ENCODE results near the gene PRRC2B. TPM values are rescaled to one million over a fixed set of nuclear protein-coding genes. Genes with fewer than 3 reads are reported as not detected.

PRRC2B gene
- total RNA-seq, 4 donors from 2014 or later = 73.7 to 171 (median 98.9) TPM

GRCh38 chr9:131521822-131522221 is 127.9 kb downstream of the PRRC2B start:
- Histone ChIP-seq H3K27me3 (no peaks in the 10 kb centered on the region), H3K27ac (no peak overlapping the region), H3K4me3 (no peak overlapping the region), H3K4me1 (no peaks in the 10 kb centered on the region), H3K36me3 (peaks cover 0 to 27% (median 10%) of the 10 kb centered on the region in 4 donors), H3K9me3 (no peaks in the 10 kb centered on the region)
- DNase-seq = no peak
- in situ Hi-C loops (cut with MboI; ENCODE audit: low pct_ligation_motif_present in 1 of 4, low pct_unique_long_range_greater_than_20kb in 1 of 4, low sequenced_read_pairs in 3 of 4) (no loop called here), intact Hi-C loops (cut with DNase I; ENCODE audit: low total_unique reads) (no loop called here)
- TF ChIP-seq CTCF (IDR thresholded peaks at IDR 0.05) (no peak), POLR2AphosphoS5 (IDR thresholded peaks at IDR 0.05) (no peak), POLR2A (IDR thresholded peaks at IDR 0.05) (no peak), EP300 (IDR thresholded peaks at IDR 0.05; ENCODE audit: low read depth) (no peak)
- WGBS, 2 donors (ENCODE audit: low coverage in 1 of 2) = 96 to 100% methylated on average over 5 to 13 of the region's 13 CpGs

- H3K27me3 ChIP-seq = no peaks in the 10 kb centered on the region
- H3K9me3 ChIP-seq = no peaks in the 10 kb centered on the region
- no peak for DNase-seq
- intact Hi-C loops (cut with DNase I; ENCODE audit: low total_unique reads) (no loop called here), in situ Hi-C loops (cut with MboI; ENCODE audit: low pct_ligation_motif_present in 1 of 4, low pct_unique_long_range_greater_than_20kb in 1 of 4, low sequenced_read_pairs in 3 of 4) (no loop called here)
- H3K4me3 ChIP-seq = no peak overlapping the region
- H3K4me1 ChIP-seq = no peaks in the 10 kb centered on the region
- no peak for TF ChIP-seq POLR2AphosphoS5 (IDR thresholded peaks at IDR 0.05)
- no peak for TF ChIP-seq POLR2A (IDR thresholded peaks at IDR 0.05)
- TF ChIP-seq CTCF (IDR thresholded peaks at IDR 0.05) = no peak
- no peak for TF ChIP-seq EP300 (IDR thresholded peaks at IDR 0.05; ENCODE audit: low read depth)
- H3K36me3 ChIP-seq = peaks cover 0 to 27% (median 10%) of the 10 kb centered on the region in 4 donors
- no peak overlapping the region for H3K27ac ChIP-seq
- 93 to 94% methylated on average over 12 to 29 of the region's 29 CpGs for WGBS, 2 donors (ENCODE audit: low coverage in 1 of 2)
These were observed 128.6 kb downstream of the PRRC2B start for GRCh38 chr9:131522257-131523085.

GRCh38 chr9:131523086-131523388 is 129.2 kb downstream of the PRRC2B start:
- no peak for TF ChIP-seq EP300 (IDR thresholded peaks at IDR 0.05; ENCODE audit: low read depth)
- H3K27ac ChIP-seq = no peak overlapping the region
- H3K36me3 ChIP-seq = peaks cover 0 to 29% (median 12%) of the 10 kb centered on the region in 4 donors
- WGBS, 2 donors (ENCODE audit: low coverage in 1 of 2) = 80 to 95% methylated on average over 1 to 9 of the region's 9 CpGs
- in situ Hi-C loops (cut with MboI; ENCODE audit: low pct_ligation_motif_present in 1 of 4, low pct_unique_long_range_greater_than_20kb in 1 of 4, low sequenced_read_pairs in 3 of 4) = no loop called here
- no peaks in the 10 kb centered on the region for H3K27me3 ChIP-seq
- H3K4me1 ChIP-seq = no peaks in the 10 kb centered on the region
- no peaks in the 10 kb centered on the region for H3K9me3 ChIP-seq
- DNase-seq = no peak
- intact Hi-C loops (cut with DNase I; ENCODE audit: low total_unique reads) = no loop called here
- no peak overlapping the region for H3K4me3 ChIP-seq

- intact Hi-C loops (cut with DNase I; ENCODE audit: low total_unique reads) (no loop called here), in situ Hi-C loops (cut with MboI; ENCODE audit: low pct_ligation_motif_present in 1 of 4, low pct_unique_long_range_greater_than_20kb in 1 of 4, low sequenced_read_pairs in 3 of 4) (no loop called here)
- H3K27me3 ChIP-seq = no peaks in the 10 kb centered on the region
- no peak for TF ChIP-seq POLR2AphosphoS5 (IDR thresholded peaks at IDR 0.05)
- TF ChIP-seq EP300 (IDR thresholded peaks at IDR 0.05; ENCODE audit: low read depth) = no peak
- no peak for TF ChIP-seq CTCF (IDR thresholded peaks at IDR 0.05)
- TF ChIP-seq POLR2A (IDR thresholded peaks at IDR 0.05) = no peak
- H3K27ac ChIP-seq = no peak overlapping the region
- peaks cover 0 to 30% (median 10%) of the 10 kb centered on the region in 4 donors for H3K36me3 ChIP-seq
- DNase-seq = no peak
- no peaks in the 10 kb centered on the region for H3K4me1 ChIP-seq
- WGBS, 2 donors (ENCODE audit: low coverage in 1 of 2) = 83% methylated on average over 27 of the region's 29 CpGs; no CpG with 5 or more reads in 1 of the 2 donors
- no peaks in the 10 kb centered on the region for H3K9me3 ChIP-seq
- no peak overlapping the region for H3K4me3 ChIP-seq
These were observed 129.9 kb downstream of the PRRC2B start for GRCh38 chr9:131523451-131524435.

Data from transverse colon (tissue), 4 donors.